ES-I3 (cell line): ENCODE measurements around the gene LAMB2.

Experiments used
- H3K36me3 ChIP-seq: 2 replicates; pipeline ENCODE4 v1.6.1; 2013; ENCODE audit warnings: mild to moderate bottlenecking, low read length, control low read depth, moderate library complexity; ENCODE audit not compliant: insufficient read depth
- H3K4me1 ChIP-seq: 2 replicates; pipeline ENCODE4 v1.6.1; 2013; ENCODE audit warnings: mild to moderate bottlenecking, control low read depth, low read length; ENCODE audit not compliant: insufficient read depth
- H3K9ac ChIP-seq: 2 replicates; pipeline ENCODE4 v1.6.1; 2013; ENCODE audit warnings: low read depth, mild to moderate bottlenecking, low read length, moderate library complexity
- H3K9me3 ChIP-seq: 2 replicates; pipeline ENCODE4 v1.6.1; 2013; ENCODE audit warnings: mild to moderate bottlenecking, low read length, moderate library complexity; ENCODE audit not compliant: control insufficient read depth, insufficient read depth

Gene LAMB2

GRCh38 chr3:49135499-49135898, 2.6 kb upstream of the LAMB2 start:
- no peaks in the 10 kb centered on the region for H3K36me3 ChIP-seq
- H3K9ac ChIP-seq, result no peak overlapping the region
- no peaks in the 10 kb centered on the region for H3K9me3 ChIP-seq
- peaks cover 4% of the 10 kb centered on the region for H3K4me1 ChIP-seq

GRCh38 chr3:49134471-49135265, 1.8 kb upstream of the LAMB2 start:
- Histone ChIP-seq H3K36me3 (no peaks in the 10 kb centered on the region), H3K9me3 (no peaks in the 10 kb centered on the region), H3K9ac (no peak overlapping the region), H3K4me1 (peaks cover 4% of the 10 kb centered on the region)

DNA sequence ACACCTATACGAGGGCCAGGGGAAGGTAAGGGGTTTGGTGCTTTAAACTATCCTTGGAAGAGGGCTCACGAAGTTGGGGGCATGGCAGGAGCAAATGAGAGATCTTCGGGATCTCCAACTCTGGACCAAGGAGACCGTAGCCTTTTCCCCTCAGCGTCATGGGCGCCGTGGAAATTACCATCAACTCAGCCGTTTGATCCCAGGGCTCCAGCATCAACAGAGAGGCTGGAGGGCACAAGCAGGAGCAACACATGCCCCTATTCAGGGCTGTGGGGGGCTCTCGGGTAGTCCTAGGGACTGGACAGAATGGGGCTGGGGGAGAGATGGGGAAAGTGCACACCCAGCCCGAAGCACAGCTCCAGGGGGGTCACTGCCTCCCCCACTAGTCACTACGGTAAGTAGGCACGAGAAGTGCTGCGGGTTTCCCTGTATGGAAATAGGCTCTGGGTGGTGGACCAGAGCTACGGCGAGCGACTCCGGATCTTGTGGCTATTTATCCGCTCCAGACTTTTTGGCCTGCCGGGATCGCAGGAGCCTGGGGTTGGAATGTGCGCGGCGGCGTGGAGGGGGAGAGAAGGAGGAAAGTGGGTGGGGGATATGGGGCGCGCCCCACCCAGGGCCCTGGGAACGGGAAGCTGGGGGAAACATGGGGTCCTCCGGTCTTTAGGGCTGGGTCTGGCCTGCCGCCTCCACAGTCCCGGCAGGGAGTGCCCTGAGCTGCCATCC, 539 bp upstream of the LAMB2 start:
- Histone ChIP-seq H3K9ac (peak overlapping the region; percentile 91), H3K4me1 (peaks cover 4% of the 10 kb centered on the region), H3K9me3 (no peaks in the 10 kb centered on the region), H3K36me3 (no peaks in the 10 kb centered on the region)

GRCh38 chr3:49132073-49132436, 795 bp downstream of the LAMB2 start:
- H3K9ac ChIP-seq, result peak overlapping the region; percentile 91

GRCh38 chr3:49131576-49131975, 1.3 kb downstream of the LAMB2 start:
- Histone ChIP-seq H3K9me3 (no peaks in the 10 kb centered on the region), H3K4me1 (peaks cover 4% of the 10 kb centered on the region), H3K36me3 (no peaks in the 10 kb centered on the region), H3K9ac (no peak overlapping the region)

More at GRCh38 chr3:49132073-49132436, 795 bp downstream of the LAMB2 start:
- Histone ChIP-seq H3K4me1 (peaks cover 4% of the 10 kb centered on the region), H3K36me3 (no peaks in the 10 kb centered on the region), H3K9me3 (no peaks in the 10 kb centered on the region)

- Histone ChIP-seq H3K4me1 (peaks cover 4% of the 10 kb centered on the region), H3K9ac (no peak overlapping the region)
These were observed 1.8 kb downstream of the LAMB2 start for GRCh38 chr3:49131040-49131439.

DNA sequence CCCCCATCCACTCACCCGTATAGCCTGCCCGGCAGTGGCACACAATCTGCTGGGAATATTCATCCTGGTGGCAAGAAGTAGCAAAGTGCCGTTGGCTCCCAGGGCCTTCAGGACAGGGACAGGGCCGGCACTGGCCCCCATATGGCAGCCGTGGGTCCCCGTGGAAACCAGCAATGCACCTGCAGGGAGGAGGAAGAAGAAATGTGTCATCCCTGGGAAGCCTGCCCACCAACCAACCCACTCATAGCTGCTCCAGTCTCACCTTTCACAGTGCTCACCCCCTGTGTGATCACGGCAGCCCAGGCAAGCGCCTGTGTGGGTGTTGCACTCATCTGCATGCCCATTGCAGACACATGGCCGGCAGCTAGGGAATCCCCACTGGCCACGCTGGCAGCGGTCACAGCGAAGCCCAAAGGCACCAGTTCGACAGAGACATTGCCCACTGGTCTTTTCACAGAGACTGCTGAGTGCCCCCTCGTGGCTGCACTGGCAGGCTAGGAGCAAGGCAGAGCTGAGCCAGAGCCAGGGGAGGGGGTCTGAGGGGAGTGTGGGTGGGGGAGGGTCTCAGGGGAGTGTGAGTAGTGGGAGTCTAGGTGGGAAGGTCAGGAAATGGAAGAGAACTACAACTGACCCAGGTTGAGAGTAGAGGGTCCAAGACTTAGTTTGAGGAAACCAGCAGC, 7.7 kb downstream of the LAMB2 start:
- H3K9me3 ChIP-seq, result no peaks in the 10 kb centered on the region
- no peak overlapping the region for H3K9ac ChIP-seq
- H3K4me1 ChIP-seq, result no peaks in the 10 kb centered on the region
- H3K36me3 ChIP-seq, result no peaks in the 10 kb centered on the region

More at GRCh38 chr3:49131040-49131439, 1.8 kb downstream of the LAMB2 start:
- Histone ChIP-seq H3K36me3 (no peaks in the 10 kb centered on the region), H3K9me3 (no peaks in the 10 kb centered on the region)

DNA sequence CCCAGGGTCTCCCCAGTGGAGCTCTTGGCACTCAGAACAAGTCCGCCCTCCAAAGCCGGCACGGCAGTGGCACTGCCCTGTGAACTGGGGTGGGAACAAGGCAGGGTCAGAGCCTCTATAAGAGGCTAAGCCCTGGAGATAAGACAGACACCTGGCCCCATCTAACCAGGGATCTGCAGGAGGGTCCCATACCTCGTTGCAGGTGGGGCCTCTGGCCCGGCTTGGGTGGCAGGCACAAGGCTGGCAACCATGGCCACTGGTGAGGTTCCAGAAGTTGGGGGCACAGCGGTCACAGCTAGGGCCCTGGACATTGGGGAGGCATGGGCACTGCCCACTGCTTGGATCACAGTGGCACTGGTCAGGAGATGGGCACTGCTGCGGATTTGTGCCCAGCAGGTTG, 8.6 kb downstream of the LAMB2 start:
- H3K9me3 ChIP-seq, result no peaks in the 10 kb centered on the region
- H3K4me1 ChIP-seq, result no peaks in the 10 kb centered on the region
- H3K9ac ChIP-seq, result no peak overlapping the region
- H3K36me3 ChIP-seq, result 0 out of 2 replicates have a peak, but pooled peaks cover under 1% of the 10 kb centered on the region

DNA sequence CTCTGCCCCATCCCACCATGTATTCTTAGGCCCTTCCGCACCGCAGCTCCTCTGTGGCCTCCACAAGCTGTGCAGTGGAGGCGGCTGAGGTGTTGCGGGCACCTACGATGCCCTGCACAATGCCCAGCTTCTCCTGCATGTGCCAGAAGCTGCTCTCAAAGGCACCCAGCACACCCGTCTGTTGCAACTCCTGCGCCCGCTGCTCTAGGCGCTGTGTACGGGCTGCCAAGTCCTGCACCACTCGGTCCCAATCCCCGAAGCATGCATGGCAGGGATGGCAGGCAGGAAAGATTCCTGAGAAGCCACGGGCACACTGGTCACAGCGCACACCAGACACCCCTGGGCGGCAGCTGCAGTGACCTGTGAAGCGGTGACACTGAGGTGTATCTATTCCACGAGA, 9.2 kb downstream of the LAMB2 start:
- Histone ChIP-seq H3K9ac (no peak overlapping the region), H3K9me3 (no peaks in the 10 kb centered on the region), H3K36me3 (peaks cover 6% of the 10 kb centered on the region), H3K4me1 (no peaks in the 10 kb centered on the region)

DNA sequence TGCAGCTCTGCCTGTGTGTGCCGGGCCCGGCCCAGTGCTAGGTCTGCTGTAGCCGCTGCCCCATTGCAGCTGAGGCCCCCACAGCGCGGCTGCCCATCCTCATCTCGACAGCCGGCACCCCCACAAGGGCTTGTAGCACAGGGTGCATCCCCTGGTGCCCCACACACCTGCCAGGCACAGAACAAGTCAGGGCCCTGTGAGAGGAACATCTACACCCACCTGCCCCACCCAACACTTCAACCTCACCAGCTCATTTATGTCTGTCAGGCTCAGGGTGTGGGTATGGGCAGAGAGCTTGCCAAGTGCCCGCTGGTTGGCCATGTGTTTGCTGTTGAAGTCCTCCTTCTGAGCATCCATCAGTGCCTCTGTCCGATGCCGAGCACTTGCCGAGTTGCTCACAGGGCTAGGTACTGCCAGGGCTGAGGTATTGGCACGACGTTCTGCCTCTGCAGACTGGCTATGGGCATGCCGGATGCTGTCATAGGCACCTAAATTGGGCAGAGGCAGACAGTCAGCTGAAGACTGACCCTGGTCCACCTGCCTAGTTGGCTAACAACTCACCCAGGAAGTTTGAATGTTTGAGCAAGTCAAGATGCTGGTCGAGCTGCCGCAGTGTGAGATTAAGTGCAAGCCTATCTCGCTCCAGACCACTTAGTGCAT, 9.8 kb downstream of the LAMB2 start:
- peaks cover 7% of the 10 kb centered on the region for H3K36me3 ChIP-seq
- H3K9ac ChIP-seq, result no peak overlapping the region
- H3K4me1 ChIP-seq, result no peaks in the 10 kb centered on the region

GRCh38 chr3:49122451-49122850, 10.4 kb downstream of the LAMB2 start:
- peaks cover 13% of the 10 kb centered on the region for H3K36me3 ChIP-seq
- H3K9ac ChIP-seq, result no peak overlapping the region
- H3K4me1 ChIP-seq, result no peaks in the 10 kb centered on the region
- H3K9me3 ChIP-seq, result no peaks in the 10 kb centered on the region

More for the DNA sequence above, 9.8 kb downstream of the LAMB2 start:
- no peaks in the 10 kb centered on the region for H3K9me3 ChIP-seq

DNA sequence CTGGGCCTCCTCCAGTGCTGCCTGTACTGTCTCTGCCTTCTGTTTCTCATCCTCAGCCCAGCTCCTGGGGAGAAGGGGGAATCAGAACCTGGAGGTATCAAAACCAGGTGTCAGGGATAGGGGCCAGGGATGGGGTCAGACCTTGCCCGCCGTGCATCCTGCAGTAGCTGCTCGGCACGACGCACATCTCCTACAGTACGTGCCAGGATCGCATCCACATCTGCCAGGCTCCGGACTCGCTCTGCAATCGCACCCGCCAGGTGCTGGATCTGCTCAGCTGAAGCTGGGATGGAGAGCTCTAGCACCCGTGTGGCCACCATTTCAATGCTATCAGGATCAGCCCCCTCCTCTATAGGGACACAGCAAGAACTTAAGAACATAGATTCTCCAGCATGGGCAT, 10.8 kb downstream of the LAMB2 start:
- no peaks in the 10 kb centered on the region for H3K9me3 ChIP-seq
- H3K36me3 ChIP-seq, result peaks cover 16% of the 10 kb centered on the region
- H3K4me1 ChIP-seq, result no peaks in the 10 kb centered on the region
- H3K9ac ChIP-seq, result no peak overlapping the region

- Histone ChIP-seq H3K36me3 (peaks cover 21% of the 10 kb centered on the region), H3K9ac (peak overlapping the region; percentile 80), H3K9me3 (no peaks in the 10 kb centered on the region), H3K4me1 (no peaks in the 10 kb centered on the region)
These were observed 11.6 kb downstream of the LAMB2 start for GRCh38 chr3:49121132-49121736.
